ENCODE results near the gene DR1.
A peak's percentile ranks its signal among the peaks of the same experiment; 100 is the strongest.

The DR1 gene

GRCh38 chr1:93345633-93346420 lies at the start of gene DR1:
DR1 (plus strand) TSS chr1:93345907; CDS start chr1:93346646, 739 bp downstream.
- DNase-seq, result peak; percentile 85

DNA sequence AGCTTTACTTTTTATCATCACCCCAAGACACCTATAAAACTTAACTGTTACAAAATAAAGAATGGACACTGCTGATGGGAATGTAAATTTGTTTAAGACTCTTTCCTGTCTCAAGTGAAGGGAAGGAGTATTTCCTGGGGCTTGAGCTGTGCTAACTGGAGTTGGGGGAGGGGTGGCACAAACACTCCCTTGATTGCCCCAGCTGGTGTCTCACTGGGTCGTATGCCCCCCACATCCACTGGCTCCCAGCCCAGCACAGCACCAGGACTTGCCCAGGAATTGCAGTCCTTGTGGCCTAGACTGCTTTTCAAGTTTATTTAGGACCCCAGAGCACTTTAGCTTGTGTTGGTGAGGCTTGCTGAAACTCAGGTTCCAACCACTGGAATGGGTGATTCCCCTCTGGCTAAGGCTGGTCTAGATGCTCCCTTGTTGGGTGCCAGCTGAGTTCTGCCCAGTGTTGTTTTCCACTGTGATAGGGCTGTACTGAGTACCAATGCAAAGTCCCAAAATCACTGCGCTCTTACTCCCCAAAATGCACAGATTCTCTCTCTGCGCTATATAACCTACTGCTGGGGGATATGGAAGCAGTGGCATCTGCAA lies 49.1 kb upstream of the DR1 start:
- no peak for DNase-seq

GRCh38 chr1:93301131-93301530 lies 44.6 kb upstream of the DR1 start:
- DNase-seq, result no peak

- no peak for DNase-seq
Measured at GRCh38 chr1:93302078-93302477, 43.6 kb upstream of the DR1 start.

DNA sequence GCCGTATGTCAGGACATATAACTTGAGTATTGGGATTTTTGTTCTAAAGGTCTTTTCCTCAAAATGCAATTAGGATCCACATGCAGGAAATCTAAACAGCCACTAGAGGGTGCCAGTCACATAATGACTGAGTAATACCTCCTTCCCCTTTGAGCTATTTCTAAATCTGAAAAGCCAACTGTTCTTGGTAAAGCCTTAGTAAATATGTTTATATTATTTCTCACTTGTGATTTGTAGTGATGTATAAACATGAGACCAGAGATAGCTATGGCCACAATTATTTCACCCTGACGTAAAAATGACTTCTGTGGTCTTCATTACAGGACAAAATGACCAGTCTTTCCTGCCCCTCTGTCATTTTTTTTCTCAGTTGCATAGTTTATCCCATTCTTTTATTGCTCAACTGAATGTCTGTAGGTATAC lies 41.0 kb upstream of the DR1 start:
- peak; percentile 40 for DNase-seq

DNA sequence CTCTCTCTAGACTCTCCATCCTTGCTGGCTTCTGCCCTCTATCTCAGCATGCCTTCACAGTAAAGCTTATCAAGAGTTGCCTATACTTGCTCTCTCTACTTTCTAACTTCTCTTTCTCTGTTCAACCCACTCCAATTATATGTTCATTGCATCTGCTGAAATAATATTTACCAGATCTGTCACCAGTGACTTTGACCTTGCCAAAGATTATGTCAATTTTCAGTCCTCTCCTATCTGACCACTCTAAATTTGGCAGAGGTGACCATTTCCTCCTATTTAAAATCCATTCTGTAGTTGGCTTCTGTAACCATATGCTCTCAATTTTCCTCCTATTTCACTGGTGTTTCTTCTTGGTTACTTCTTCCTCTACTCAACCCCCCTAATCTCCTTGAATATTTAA lies 38.8 kb upstream of the DR1 start:
- no peak for DNase-seq

GRCh38 chr1:93313026-93313425 lies 32.7 kb upstream of the DR1 start:
- DNase-seq, result no peak

DNA sequence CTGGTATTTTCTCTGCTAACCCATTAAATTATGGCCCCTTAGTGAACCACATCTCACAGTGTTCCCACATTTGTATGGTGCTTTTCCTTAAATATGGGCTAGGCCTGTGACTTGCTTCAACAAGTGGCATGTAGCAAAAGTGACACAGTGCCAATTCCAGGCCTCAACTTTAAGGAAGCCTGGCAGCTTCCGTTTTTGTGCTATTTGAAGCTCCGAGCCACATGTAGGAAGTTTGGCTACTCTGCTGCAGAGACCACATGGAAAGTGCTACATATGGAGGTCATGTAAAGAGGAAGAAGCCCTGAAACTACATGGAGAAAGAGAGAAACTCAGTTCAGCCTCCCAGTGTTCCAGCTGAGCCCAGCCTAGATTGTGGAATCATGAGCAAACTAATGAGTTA lies 28.5 kb upstream of the DR1 start:
- peak; percentile 4 for DNase-seq

- DNase-seq, result no peak
Measured at GRCh38 chr1:93317943-93318342, 27.8 kb upstream of the DR1 start.

GRCh38 chr1:93321720-93322119 lies 24.0 kb upstream of the DR1 start:
- DNase-seq, result no peak

- no peak for DNase-seq
Measured at GRCh38 chr1:93322349-93322748, 23.4 kb upstream of the DR1 start.

- DNase-seq, result no peak
Measured at GRCh38 chr1:93323185-93323820, 22.4 kb upstream of the DR1 start.

GRCh38 chr1:93324486-93325464 lies 20.9 kb upstream of the DR1 start:
- no peak for DNase-seq

DNA sequence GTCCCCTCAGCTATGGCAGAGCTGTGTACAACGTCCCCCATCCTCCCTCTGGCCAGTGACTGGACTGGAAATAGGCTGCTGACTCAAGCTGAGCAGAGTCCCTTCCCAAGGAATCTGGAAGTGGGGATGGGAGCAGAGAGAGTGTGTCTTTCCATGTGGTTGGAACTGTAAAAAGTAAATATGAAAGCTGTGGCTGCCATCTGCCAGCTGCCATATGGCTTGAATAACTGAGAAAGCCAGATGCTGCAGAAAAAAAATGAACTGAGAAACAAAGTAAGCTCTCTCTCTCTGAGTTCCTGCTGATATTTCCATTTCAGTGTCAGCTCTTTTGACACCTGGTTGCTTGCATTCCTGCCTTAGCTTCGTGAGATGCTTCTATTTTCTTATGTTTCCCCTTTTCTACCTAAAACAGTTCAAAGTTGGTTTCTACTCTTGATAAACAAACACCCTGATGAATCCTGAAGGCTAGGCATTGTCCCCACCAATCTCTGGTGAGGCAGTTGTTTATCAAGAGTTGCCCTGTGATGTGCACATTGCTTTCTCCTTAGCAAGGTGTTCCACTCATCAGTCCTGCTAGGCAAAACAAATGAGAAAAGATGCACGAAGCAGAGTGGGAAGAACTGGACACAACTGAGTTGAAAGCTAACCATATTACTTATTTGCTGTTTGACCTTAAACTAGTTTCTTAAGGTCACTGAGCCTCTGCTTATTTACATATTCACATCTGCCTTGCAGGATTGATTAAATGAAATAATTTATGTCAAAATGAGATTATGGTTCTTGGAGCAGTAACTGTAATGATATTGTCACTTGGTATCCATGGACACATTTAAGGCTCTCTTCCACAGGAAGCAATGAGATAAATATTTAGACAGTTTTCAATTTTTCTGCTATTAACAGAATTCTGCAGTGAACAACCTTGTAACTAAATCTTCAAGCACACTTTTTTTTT lies 16.6 kb upstream of the DR1 start:
- no peak for DNase-seq

DNA sequence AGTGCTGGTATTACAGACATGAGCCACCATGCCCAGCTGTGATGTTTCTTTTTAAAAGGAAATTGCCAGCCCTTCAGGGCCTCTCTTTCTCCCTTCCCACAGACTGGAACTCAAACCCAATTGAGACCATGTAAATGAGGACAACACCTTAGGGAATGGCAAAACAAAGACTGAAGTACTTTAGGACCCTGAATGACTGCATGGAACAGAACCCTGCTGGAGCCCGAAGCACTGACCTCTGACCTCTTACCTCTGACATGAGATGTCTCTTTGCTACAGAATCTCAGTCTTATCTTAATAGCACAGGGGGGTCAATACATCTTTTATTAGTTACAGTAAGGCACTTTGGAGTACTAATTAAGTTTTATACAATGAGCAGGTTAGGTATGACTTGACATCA lies 15.5 kb upstream of the DR1 start:
- no peak for DNase-seq

- DNase-seq, result no peak
Measured at GRCh38 chr1:93330617-93331016, 15.1 kb upstream of the DR1 start.

DNA sequence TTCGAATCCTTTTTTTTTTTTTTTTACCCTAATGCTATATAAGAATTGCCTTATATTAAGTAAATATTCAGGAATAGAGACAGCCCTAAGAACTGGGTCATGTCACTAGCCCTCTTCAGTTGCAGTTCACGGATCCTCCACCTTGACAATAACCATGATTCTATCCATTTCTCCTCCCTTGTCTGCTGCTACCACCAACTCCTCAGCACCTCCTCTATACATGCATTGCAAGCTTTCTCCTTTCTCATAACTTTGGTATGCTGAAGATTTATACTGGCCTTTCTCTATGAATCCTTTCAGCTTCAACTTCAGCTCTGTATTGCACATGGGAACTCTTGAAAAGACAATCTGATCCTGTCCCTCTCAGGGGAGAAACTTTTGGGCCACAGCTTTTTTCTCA lies 14.3 kb upstream of the DR1 start:
- DNase-seq, result no peak

DNA sequence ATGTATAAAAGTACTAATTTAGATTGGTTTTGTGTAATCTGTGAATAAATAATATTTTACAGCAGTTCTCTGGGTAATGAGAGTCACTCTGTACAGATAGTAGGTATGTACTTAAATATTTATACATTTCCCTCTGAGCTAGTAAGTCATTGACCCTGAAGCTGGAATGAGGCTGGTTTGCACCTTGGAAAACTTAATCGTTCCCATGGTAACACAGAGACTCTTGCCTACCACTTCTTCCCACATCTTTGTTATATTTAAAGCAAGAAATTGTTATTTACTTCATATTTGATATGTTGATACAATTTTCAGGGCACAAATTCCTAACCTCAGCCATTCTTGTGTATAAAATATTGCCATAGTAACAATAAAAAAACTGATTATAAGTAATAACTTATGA lies 13.3 kb upstream of the DR1 start:
- no peak for DNase-seq

DNA sequence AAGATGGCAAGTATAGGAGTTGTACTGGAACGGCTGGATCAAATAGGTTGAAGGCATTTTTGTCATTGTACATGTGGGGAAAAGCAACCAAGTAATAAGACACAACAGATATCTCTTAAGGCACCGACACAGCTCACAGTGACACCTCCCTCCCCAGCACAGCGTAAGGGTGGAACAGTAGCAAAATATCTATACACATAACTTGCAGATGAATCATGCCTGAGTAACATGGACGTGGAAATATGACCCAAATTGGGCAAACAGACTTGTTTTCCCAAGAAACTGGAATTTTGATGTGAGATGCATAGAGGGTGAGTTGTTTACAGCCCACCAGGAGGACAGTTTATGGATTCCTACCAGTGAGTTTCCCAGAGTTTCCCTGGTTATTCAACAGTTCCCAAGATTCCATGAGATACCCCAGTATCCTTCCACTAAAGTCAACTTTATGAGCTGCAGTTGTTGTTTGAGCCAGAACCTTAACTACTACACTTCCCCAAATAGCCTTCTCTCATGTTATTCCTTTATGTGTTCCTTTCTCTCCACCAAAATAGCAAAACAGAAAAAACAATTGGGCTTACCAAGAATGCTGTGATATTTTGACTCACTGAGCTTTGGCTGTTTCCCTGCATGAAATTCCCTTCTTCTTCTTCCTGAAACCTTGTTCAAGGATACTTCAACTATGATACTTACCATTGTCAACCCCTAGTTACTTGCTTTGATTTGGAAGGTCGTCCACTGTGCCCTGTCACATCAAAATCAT lies 7.1 kb upstream of the DR1 start:
- no peak for DNase-seq

- no peak for DNase-seq
Measured at GRCh38 chr1:93339171-93339697, 6.5 kb upstream of the DR1 start.

DNA sequence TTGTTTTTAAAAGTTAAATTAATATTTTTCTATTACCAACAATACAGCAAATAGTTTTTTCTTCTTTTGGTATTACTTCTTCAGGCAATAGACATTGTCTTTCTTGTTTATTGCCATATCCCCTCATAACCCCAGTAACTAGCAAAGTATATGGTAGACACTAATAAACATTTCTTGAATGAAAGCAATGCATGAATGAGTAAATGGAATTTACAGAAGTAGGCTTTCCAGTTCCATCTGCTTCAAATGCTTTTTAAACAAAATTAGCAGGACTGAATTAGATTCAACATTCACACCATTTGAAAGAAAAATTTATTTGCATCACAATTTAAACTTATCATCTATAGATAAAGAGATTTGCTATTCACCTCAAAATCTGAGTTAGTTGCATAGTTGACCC lies 5.6 kb upstream of the DR1 start:
- DNase-seq, result no peak
